Activated CD4-positive, CD25-positive, alpha-beta regulatory T cell treated with anti-CD3 and anti-CD28 coated beads, Interleukin-2, amount 50 U/mL, for 72 hours (primary cell): ENCODE data around the gene SIPA1L3.

Experiments
- DNase-seq: peaks from one replicate; pipeline ENCODE4 v3.0.0; 2021

The SIPA1L3 gene

GRCh38 chr19:37947778-37948177 is 40.8 kb downstream of the SIPA1L3 start:
- no peak for DNase-seq

- no peak for DNase-seq
Measured at GRCh38 chr19:37948362-37948761, 41.4 kb downstream of the SIPA1L3 start.

- no peak for DNase-seq
Measured at GRCh38 chr19:37950471-37951175, 43.6 kb downstream of the SIPA1L3 start.

- DNase-seq: no peak
Measured at GRCh38 chr19:37951816-37952210, 44.8 kb downstream of the SIPA1L3 start.

GRCh38 chr19:37953171-37953917 is 46.3 kb downstream of the SIPA1L3 start:
- DNase-seq: no peak

- DNase-seq: no peak
Measured at GRCh38 chr19:37953918-37954303, 46.9 kb downstream of the SIPA1L3 start.

GRCh38 chr19:37954421-37954874 is 47.4 kb downstream of the SIPA1L3 start:
- DNase-seq: no peak

GRCh38 chr19:37955986-37956385 is 49.0 kb downstream of the SIPA1L3 start:
- DNase-seq: no peak

- DNase-seq: no peak
Measured at GRCh38 chr19:37957176-37957575, 50.2 kb downstream of the SIPA1L3 start.

GRCh38 chr19:37959665-37960114 is 52.7 kb downstream of the SIPA1L3 start:
- DNase-seq: no peak

GRCh38 chr19:37961198-37961597 is 54.2 kb downstream of the SIPA1L3 start:
- DNase-seq: no peak

GRCh38 chr19:37963190-37963936 is 56.4 kb downstream of the SIPA1L3 start:
- DNase-seq: no peak

- no peak for DNase-seq
Measured at GRCh38 chr19:37964109-37964508, 57.1 kb downstream of the SIPA1L3 start.

GRCh38 chr19:37966211-37966661 is 59.2 kb downstream of the SIPA1L3 start:
- no peak for DNase-seq

- no peak for DNase-seq
Measured at GRCh38 chr19:37966662-37967231, 59.7 kb downstream of the SIPA1L3 start.

GRCh38 chr19:37969695-37970094 is 62.7 kb downstream of the SIPA1L3 start:
- no peak for DNase-seq

- DNase-seq: no peak
Measured at GRCh38 chr19:37970699-37971098, 63.7 kb downstream of the SIPA1L3 start.

GRCh38 chr19:37972803-37973202 is 65.8 kb downstream of the SIPA1L3 start:
- DNase-seq: no peak

- no peak for DNase-seq
Measured at GRCh38 chr19:37973666-37974065, 66.7 kb downstream of the SIPA1L3 start.

- DNase-seq: no peak
Measured at GRCh38 chr19:37975071-37975470, 68.1 kb downstream of the SIPA1L3 start.

- no peak for DNase-seq
Measured at GRCh38 chr19:37975596-37976515, 68.8 kb downstream of the SIPA1L3 start.

GRCh38 chr19:37977391-37977790 is 70.4 kb downstream of the SIPA1L3 start:
- DNase-seq: no peak
